ENCODE results near the gene C3AR1.
"Not testable (repeated sequence)": the region's sequence is repeated elsewhere in the genome, so short reads cannot be mapped to it uniquely, and the experiment has no call there.

Gene C3AR1

DNA sequence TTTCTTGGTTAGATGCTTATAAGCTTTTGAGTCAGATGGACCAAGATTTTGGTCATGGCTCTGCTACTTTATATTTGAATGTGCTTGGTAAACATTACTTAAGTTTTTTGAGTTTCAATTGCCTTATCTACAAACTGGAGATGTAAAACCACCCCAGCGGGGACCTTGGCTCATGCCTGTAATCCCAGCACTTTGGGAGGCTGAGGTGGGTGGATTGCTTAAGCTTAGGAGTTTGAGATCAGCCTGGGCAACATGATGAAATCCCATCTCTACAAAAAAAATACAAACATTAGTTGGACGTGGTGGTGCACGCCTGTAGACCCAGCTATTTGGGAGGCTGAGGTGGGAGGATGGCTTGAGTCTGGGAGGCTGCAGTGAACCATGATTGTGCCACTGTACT is 27.1 kb upstream of the C3AR1 start:
- no peaks in the 10 kb centered on the region for H3K4me1 ChIP-seq (ENCODE audit: control insufficient read depth, low read depth, low read length)
- peaks cover 2% of the 10 kb centered on the region for H3K79me2 ChIP-seq (ENCODE audit: control insufficient read depth, insufficient read depth, low read length)
- no peak overlapping the region for H4K5ac ChIP-seq (ENCODE audit: low read length)
- no peak overlapping the region for H2BK120ac ChIP-seq (ENCODE audit: low read depth, low read length)
- H3K27me3 ChIP-seq (ENCODE audit: insufficient read depth, low read length, poor library complexity), result no peaks in the 10 kb centered on the region
- WGBS (ENCODE audit: extremely low coverage, insufficient coverage, low lambda C conversion rate), result no CpG with 5 or more reads among the region's 3 CpGs
- H2AK5ac ChIP-seq (ENCODE audit: low read length), result no peak overlapping the region
- H3K4me2 ChIP-seq (ENCODE audit: low read length), result no peak overlapping the region
- no peak overlapping the region for H3K4me3 ChIP-seq (ENCODE audit: low read length)
- no peak overlapping the region for H3K23ac ChIP-seq (ENCODE audit: low read length)
- H3K56ac ChIP-seq (ENCODE audit: low read length), result no peak overlapping the region
- H3K36me3 ChIP-seq (ENCODE audit: control insufficient read depth, insufficient read depth, low read length), result peaks cover 7% of the 10 kb centered on the region
- DNase-seq, result no peak
- no peak overlapping the region for H2BK15ac ChIP-seq (replicated peaks; ENCODE audit: low read depth)
- no peak overlapping the region for H3K18ac ChIP-seq (ENCODE audit: low read length)
- peaks cover 2% of the 10 kb centered on the region for H3K79me1 ChIP-seq (ENCODE audit: low read length)
- H3K27ac ChIP-seq (ENCODE audit: low read depth, low read length), result no peak overlapping the region
- H3K4ac ChIP-seq (ENCODE audit: low read depth, low read length), result no peak overlapping the region
- no peak overlapping the region for H2BK5ac ChIP-seq (ENCODE audit: low read length)
- H3K9ac ChIP-seq (ENCODE audit: low read length), result no peak overlapping the region
- no peak overlapping the region for H4K8ac ChIP-seq (ENCODE audit: low read depth, low read length)

- no peak overlapping the region for H3K27ac ChIP-seq (ENCODE audit: low read depth, low read length)
- peaks cover 3% of the 10 kb centered on the region for H3K79me2 ChIP-seq (ENCODE audit: control insufficient read depth, insufficient read depth, low read length)
- no peak overlapping the region for H3K23ac ChIP-seq (ENCODE audit: low read length)
Measured at GRCh38 chr12:8089716-8090115, 23.6 kb upstream of the C3AR1 start.

DNA sequence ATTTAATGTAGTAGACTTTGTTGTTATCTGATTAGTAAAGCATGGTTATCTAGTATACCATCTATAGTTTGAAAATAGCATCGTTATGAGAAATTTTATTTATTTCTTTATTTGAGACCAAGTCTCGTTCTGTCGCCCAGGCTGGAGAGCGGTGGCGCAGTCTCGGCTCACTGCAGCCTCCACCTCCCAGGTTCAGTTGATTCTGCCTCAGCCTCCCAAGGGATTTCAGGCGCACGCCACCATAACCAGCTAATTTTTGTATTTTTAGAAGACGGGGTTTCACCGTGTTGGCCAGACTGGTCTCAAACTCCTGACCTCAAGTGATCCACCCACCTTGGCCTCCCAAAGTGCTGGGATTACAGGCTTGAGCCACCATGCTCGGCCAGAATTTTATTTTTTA is 23.1 kb upstream of the C3AR1 start:
- not testable (repeated sequence) for H2BK15ac ChIP-seq (replicated peaks; ENCODE audit: low read depth); H3K18ac ChIP-seq (ENCODE audit: low read length); DNase-seq; H4K5ac ChIP-seq (ENCODE audit: low read length); H3K23ac ChIP-seq (ENCODE audit: low read length); H3K36me3 ChIP-seq (ENCODE audit: control insufficient read depth, insufficient read depth, low read length); H3K27ac ChIP-seq (ENCODE audit: low read depth, low read length); H3K4me3 ChIP-seq (ENCODE audit: low read length); H2BK5ac ChIP-seq (ENCODE audit: low read length); H3K4me1 ChIP-seq (ENCODE audit: control insufficient read depth, low read depth, low read length); H3K4me2 ChIP-seq (ENCODE audit: low read length); H3K79me1 ChIP-seq (ENCODE audit: low read length); H3K4ac ChIP-seq (ENCODE audit: low read depth, low read length); H3K56ac ChIP-seq (ENCODE audit: low read length); H3K27me3 ChIP-seq (ENCODE audit: insufficient read depth, low read length, poor library complexity); H2BK120ac ChIP-seq (ENCODE audit: low read depth, low read length); H3K9ac ChIP-seq (ENCODE audit: low read length); H3K79me2 ChIP-seq (ENCODE audit: control insufficient read depth, insufficient read depth, low read length); H2AK5ac ChIP-seq (ENCODE audit: low read length); H4K8ac ChIP-seq (ENCODE audit: low read depth, low read length)
- WGBS (ENCODE audit: extremely low coverage, insufficient coverage, low lambda C conversion rate), result no CpG with 5 or more reads among the region's 11 CpGs

More at GRCh38 chr12:8089716-8090115, 23.6 kb upstream of the C3AR1 start:
- Histone ChIP-seq H4K5ac (ENCODE audit: low read length) (no peak overlapping the region), H3K4me3 (ENCODE audit: low read length) (no peak overlapping the region), H3K18ac (ENCODE audit: low read length) (no peak overlapping the region), H3K4ac (ENCODE audit: low read depth, low read length) (no peak overlapping the region), H2BK15ac (replicated peaks; ENCODE audit: low read depth) (no peak overlapping the region), H3K4me2 (ENCODE audit: low read length) (no peak overlapping the region), H3K79me1 (ENCODE audit: low read length) (peaks cover 2% of the 10 kb centered on the region), H2BK5ac (ENCODE audit: low read length) (no peak overlapping the region), H2AK5ac (ENCODE audit: low read length) (no peak overlapping the region), H4K8ac (ENCODE audit: low read depth, low read length) (no peak overlapping the region), H3K27me3 (ENCODE audit: insufficient read depth, low read length, poor library complexity) (no peaks in the 10 kb centered on the region), H3K56ac (ENCODE audit: low read length) (no peak overlapping the region), H3K4me1 (ENCODE audit: control insufficient read depth, low read depth, low read length) (no peaks in the 10 kb centered on the region), H3K36me3 (ENCODE audit: control insufficient read depth, insufficient read depth, low read length) (peaks cover 5% of the 10 kb centered on the region), H2BK120ac (ENCODE audit: low read depth, low read length) (no peak overlapping the region), H3K9ac (ENCODE audit: low read length) (no peak overlapping the region)
- DNase-seq, result no peak
- no CpG with 5 or more reads among the region's 5 CpGs for WGBS (ENCODE audit: extremely low coverage, insufficient coverage, low lambda C conversion rate)

DNA sequence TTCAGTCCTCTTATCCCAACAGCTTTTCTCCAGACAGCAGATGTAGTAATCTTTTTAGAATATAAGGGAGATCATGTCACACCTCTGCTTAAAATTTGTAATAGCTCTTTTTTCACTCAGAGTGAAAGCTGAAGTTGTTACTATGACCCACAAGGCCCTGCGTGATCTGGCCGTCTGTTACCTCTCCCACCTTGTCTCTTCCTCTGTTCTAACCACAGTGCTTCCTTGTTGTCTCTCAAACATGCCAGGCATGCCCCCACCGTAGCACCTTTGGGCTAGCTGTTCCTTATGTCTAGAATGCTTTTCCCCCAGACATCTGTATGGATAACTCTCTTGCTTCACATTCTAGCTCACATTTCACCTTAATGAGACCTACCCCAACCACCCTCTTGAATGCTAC is 22.4 kb upstream of the C3AR1 start:
- H3K4me2 ChIP-seq (ENCODE audit: low read length), result no peak overlapping the region
- WGBS (ENCODE audit: extremely low coverage, insufficient coverage, low lambda C conversion rate), result no CpG with 5 or more reads among the region's 3 CpGs
- H3K27ac ChIP-seq (ENCODE audit: low read depth, low read length), result no peak overlapping the region
- H3K36me3 ChIP-seq (ENCODE audit: control insufficient read depth, insufficient read depth, low read length), result peaks cover 5% of the 10 kb centered on the region
- no peak overlapping the region for H2BK5ac ChIP-seq (ENCODE audit: low read length)
- no peak overlapping the region for H3K4ac ChIP-seq (ENCODE audit: low read depth, low read length)
- no peak overlapping the region for H2BK15ac ChIP-seq (replicated peaks; ENCODE audit: low read depth)
- H3K79me2 ChIP-seq (ENCODE audit: control insufficient read depth, insufficient read depth, low read length), result peaks cover 9% of the 10 kb centered on the region
- H3K9ac ChIP-seq (ENCODE audit: low read length), result no peak overlapping the region
- H2BK120ac ChIP-seq (ENCODE audit: low read depth, low read length), result no peak overlapping the region
- H3K79me1 ChIP-seq (ENCODE audit: low read length), result peaks cover 2% of the 10 kb centered on the region
- no peak overlapping the region for H4K5ac ChIP-seq (ENCODE audit: low read length)
- H2AK5ac ChIP-seq (ENCODE audit: low read length), result no peak overlapping the region
- no peak overlapping the region for H3K23ac ChIP-seq (ENCODE audit: low read length)
- no peaks in the 10 kb centered on the region for H3K4me1 ChIP-seq (ENCODE audit: control insufficient read depth, low read depth, low read length)
- H3K27me3 ChIP-seq (ENCODE audit: insufficient read depth, low read length, poor library complexity), result no peaks in the 10 kb centered on the region
- no peak for DNase-seq
- H3K56ac ChIP-seq (ENCODE audit: low read length), result no peak overlapping the region
- no peak overlapping the region for H4K8ac ChIP-seq (ENCODE audit: low read depth, low read length)
- H3K4me3 ChIP-seq (ENCODE audit: low read length), result no peak overlapping the region
- no peak overlapping the region for H3K18ac ChIP-seq (ENCODE audit: low read length)

DNA sequence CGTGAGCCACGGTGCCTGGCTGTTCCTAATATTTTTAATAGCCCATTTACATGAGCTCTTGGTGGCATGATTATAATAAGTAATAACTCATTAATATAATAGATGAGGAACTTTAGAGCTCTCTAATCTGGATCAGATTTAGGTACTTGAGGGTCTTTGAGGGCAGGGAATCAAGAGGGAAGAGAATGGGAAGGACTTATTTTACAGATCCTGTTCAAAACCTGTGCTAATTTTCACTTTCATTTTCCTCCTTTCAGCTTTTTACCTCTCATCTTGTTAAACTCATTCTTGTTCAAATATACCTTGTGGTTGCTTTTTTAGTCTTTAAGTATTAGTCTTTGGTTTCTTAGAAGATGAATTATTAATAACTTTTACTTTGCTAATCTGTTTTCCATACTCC is 21.5 kb upstream of the C3AR1 start:
- no peak overlapping the region for H3K56ac ChIP-seq (ENCODE audit: low read length)

GRCh38 chr12:8084351-8084750 is 18.2 kb upstream of the C3AR1 start:
- not testable (repeated sequence) for H3K4me3 ChIP-seq (ENCODE audit: low read length); H3K27me3 ChIP-seq (ENCODE audit: insufficient read depth, low read length, poor library complexity); DNase-seq; H4K5ac ChIP-seq (ENCODE audit: low read length); H3K18ac ChIP-seq (ENCODE audit: low read length); H3K56ac ChIP-seq (ENCODE audit: low read length); H3K23ac ChIP-seq (ENCODE audit: low read length); H3K4me1 ChIP-seq (ENCODE audit: control insufficient read depth, low read depth, low read length); H2BK15ac ChIP-seq (replicated peaks; ENCODE audit: low read depth); H3K4ac ChIP-seq (ENCODE audit: low read depth, low read length); H3K79me1 ChIP-seq (ENCODE audit: low read length); H3K27ac ChIP-seq (ENCODE audit: low read depth, low read length); H2BK120ac ChIP-seq (ENCODE audit: low read depth, low read length); H3K36me3 ChIP-seq (ENCODE audit: control insufficient read depth, insufficient read depth, low read length); H2AK5ac ChIP-seq (ENCODE audit: low read length); H3K4me2 ChIP-seq (ENCODE audit: low read length); H3K9ac ChIP-seq (ENCODE audit: low read length); H4K8ac ChIP-seq (ENCODE audit: low read depth, low read length); H2BK5ac ChIP-seq (ENCODE audit: low read length)
- WGBS (ENCODE audit: extremely low coverage, insufficient coverage, low lambda C conversion rate), result no CpG with 5 or more reads among the region's 3 CpGs
- peaks cover 18% of the 10 kb centered on the region for H3K79me2 ChIP-seq (ENCODE audit: control insufficient read depth, insufficient read depth, low read length)

More for the DNA sequence above, 21.5 kb upstream of the C3AR1 start:
- H3K4me2 ChIP-seq (ENCODE audit: low read length), result no peak overlapping the region
- no peak overlapping the region for H3K9ac ChIP-seq (ENCODE audit: low read length)
- H3K4me1 ChIP-seq (ENCODE audit: control insufficient read depth, low read depth, low read length), result peaks cover 1% of the 10 kb centered on the region
- no peak overlapping the region for H2BK15ac ChIP-seq (replicated peaks; ENCODE audit: low read depth)
- no peak for DNase-seq
- H2AK5ac ChIP-seq (ENCODE audit: low read length), result no peak overlapping the region
- no peak overlapping the region for H4K5ac ChIP-seq (ENCODE audit: low read length)
- no peaks in the 10 kb centered on the region for H3K27me3 ChIP-seq (ENCODE audit: insufficient read depth, low read length, poor library complexity)
- no peak overlapping the region for H3K23ac ChIP-seq (ENCODE audit: low read length)
- H3K27ac ChIP-seq (ENCODE audit: low read depth, low read length), result no peak overlapping the region
- H2BK5ac ChIP-seq (ENCODE audit: low read length), result no peak overlapping the region
- H3K18ac ChIP-seq (ENCODE audit: low read length), result no peak overlapping the region
- H3K36me3 ChIP-seq (ENCODE audit: control insufficient read depth, insufficient read depth, low read length), result peaks cover 3% of the 10 kb centered on the region
- H3K4ac ChIP-seq (ENCODE audit: low read depth, low read length), result no peak overlapping the region
- peaks cover 4% of the 10 kb centered on the region for H3K79me1 ChIP-seq (ENCODE audit: low read length)
- H2BK120ac ChIP-seq (ENCODE audit: low read depth, low read length), result no peak overlapping the region
- no peak overlapping the region for H4K8ac ChIP-seq (ENCODE audit: low read depth, low read length)
- no CpG with 5 or more reads among the region's 2 CpGs for WGBS (ENCODE audit: extremely low coverage, insufficient coverage, low lambda C conversion rate)
- H3K79me2 ChIP-seq (ENCODE audit: control insufficient read depth, insufficient read depth, low read length), result peaks cover 13% of the 10 kb centered on the region
- no peak overlapping the region for H3K4me3 ChIP-seq (ENCODE audit: low read length)
